ENCODE data around the gene EYS. TPM values are rescaled to one million over a fixed set of nuclear protein-coding genes. Genes with fewer than 3 reads are reported as not detected.

Gene EYS
- total RNA-seq, 1 experiment from 2014 or later, result 0.99 TPM

- DNase-seq (ENCODE audit: low read depth), result no peak
Measured at GRCh38 chr6:65221153-65221552, 485.9 kb downstream of the EYS start.

- DNase-seq (ENCODE audit: low read depth), result no peak
Measured at GRCh38 chr6:65202738-65203137, 504.3 kb downstream of the EYS start.

- DNase-seq (ENCODE audit: low read depth), result no peak
Measured at GRCh38 chr6:65199683-65200082, 507.3 kb downstream of the EYS start.

GRCh38 chr6:65199121-65199520 is 507.9 kb downstream of the EYS start:
- peak; percentile 3 for DNase-seq (ENCODE audit: low read depth)

GRCh38 chr6:65191471-65191870 is 515.6 kb downstream of the EYS start:
- no peak for DNase-seq (ENCODE audit: low read depth)

- no peak for DNase-seq (ENCODE audit: low read depth)
Measured at GRCh38 chr6:65189236-65189881, 517.7 kb downstream of the EYS start.

- no peak for DNase-seq (ENCODE audit: low read depth)
Measured at GRCh38 chr6:65186826-65187225, 520.2 kb downstream of the EYS start.

GRCh38 chr6:65182681-65183080 is 524.3 kb downstream of the EYS start:
- DNase-seq (ENCODE audit: low read depth), result peak; percentile 83

GRCh38 chr6:65170273-65170672 is 536.8 kb downstream of the EYS start:
- peak; percentile 29 for DNase-seq (ENCODE audit: low read depth)

- no peak for DNase-seq (ENCODE audit: low read depth)
Measured at GRCh38 chr6:65161661-65162060, 545.4 kb downstream of the EYS start.

GRCh38 chr6:65157025-65157424 is 550.0 kb downstream of the EYS start:
- DNase-seq (ENCODE audit: low read depth), result no peak

- no peak for DNase-seq (ENCODE audit: low read depth)
Measured at GRCh38 chr6:65155083-65155482, 551.9 kb downstream of the EYS start.

- DNase-seq (ENCODE audit: low read depth), result no peak
Measured at GRCh38 chr6:65149841-65150240, 557.2 kb downstream of the EYS start.

- DNase-seq (ENCODE audit: low read depth), result no peak
Measured at GRCh38 chr6:65148839-65149238, 558.2 kb downstream of the EYS start.

- DNase-seq (ENCODE audit: low read depth), result no peak
Measured at GRCh38 chr6:65135567-65135966, 571.5 kb downstream of the EYS start.

GRCh38 chr6:65126667-65127066 is 580.4 kb downstream of the EYS start:
- DNase-seq (ENCODE audit: low read depth), result no peak

GRCh38 chr6:65123521-65123920 is 583.5 kb downstream of the EYS start:
- no peak for DNase-seq (ENCODE audit: low read depth)

GRCh38 chr6:65117817-65118409 is 589.1 kb downstream of the EYS start:
- DNase-seq (ENCODE audit: low read depth), result peak; percentile 48

- peak; percentile 49 for DNase-seq (ENCODE audit: low read depth)
Measured at GRCh38 chr6:65116326-65116725, 590.7 kb downstream of the EYS start.

- peak; percentile 49 for DNase-seq (ENCODE audit: low read depth)
Measured at GRCh38 chr6:65113581-65113980, 593.4 kb downstream of the EYS start.

GRCh38 chr6:65112435-65112834 is 594.6 kb downstream of the EYS start:
- DNase-seq (ENCODE audit: low read depth), result no peak

- peak; percentile 20 for DNase-seq (ENCODE audit: low read depth)
Measured at GRCh38 chr6:65110031-65110430, 597.0 kb downstream of the EYS start.

- no peak for DNase-seq (ENCODE audit: low read depth)
Measured at GRCh38 chr6:65098349-65098748, 608.7 kb downstream of the EYS start.

GRCh38 chr6:65091561-65091960 is 615.5 kb downstream of the EYS start:
- no peak for DNase-seq (ENCODE audit: low read depth)
